ENCODE results near the gene RAB11FIP3.
A peak's percentile ranks its signal among the peaks of the same experiment; 100 is the strongest.

Gene RAB11FIP3

GRCh38 chr16:529012-529575 is 103.6 kb downstream of the RAB11FIP3 start:
- no peak overlapping the region for H4K91ac ChIP-seq (ENCODE audit: low read length)
- peak overlapping the region; percentile 76 to 87 for H3K4me3 ChIP-seq (ENCODE audit: insufficient read depth in 1 of 2, low read depth in 1 of 2, low read length in 2 of 2)
- H3K4me1 ChIP-seq (ENCODE audit: control insufficient read depth, insufficient read depth, low read depth, low read length), result peaks cover 61% of the 10 kb centered on the region
- H3K23ac ChIP-seq (ENCODE audit: low read length in 2 of 2), result no peak overlapping the region
- peak overlapping the region; percentile 86 for H3K27ac ChIP-seq (ENCODE audit: low read length, poor library complexity, severe bottlenecking)
- WGBS, result 65% methylated on average over 12 of the region's 12 CpGs
- H3K27me3 ChIP-seq (ENCODE audit: control insufficient read depth in 1 of 2, insufficient read depth in 1 of 2, low read length in 2 of 2), result no peaks in the 10 kb centered on the region
- H3K36me3 ChIP-seq (ENCODE audit: control insufficient read depth in 1 of 2, insufficient read depth in 2 of 2, low read depth in 1 of 2, low read length in 2 of 2), result peaks cover 13 to 36% of the 10 kb centered on the region in 2 experiments
- H3K9ac ChIP-seq (ENCODE audit: low read length), result peak overlapping the region; percentile 91
- peak overlapping the region; percentile 92 for H3K4me2 ChIP-seq (ENCODE audit: low read length, poor library complexity, severe bottlenecking)
- H3K9me3 ChIP-seq (ENCODE audit: control insufficient read depth, low read length), result no peaks in the 10 kb centered on the region
- no peak overlapping the region for H2BK5ac ChIP-seq (ENCODE audit: low read depth, low read length, poor library complexity, severe bottlenecking)
- H4K8ac ChIP-seq (ENCODE audit: low read length), result peak overlapping the region; percentile 74
- peak overlapping the region in 1 of 2 experiments; percentile 40 for H3K18ac ChIP-seq (ENCODE audit: low read depth in 1 of 2, low read length in 2 of 2)
- peak overlapping the region; percentile 57 to 86 for H3K4ac ChIP-seq (ENCODE audit: low read depth in 1 of 2, low read length in 2 of 2)
- H2BK12ac ChIP-seq (ENCODE audit: low read length in 2 of 2), result peak overlapping the region in 1 of 2 experiments; percentile 1
- H2BK15ac ChIP-seq (ENCODE audit: low read depth, poor library complexity, severe bottlenecking), result no peak overlapping the region
- H2BK120ac ChIP-seq (ENCODE audit: low read depth, low read length), result no peak overlapping the region
- H3K79me1 ChIP-seq (replicated peaks; ENCODE audit: low read length, poor library complexity, severe bottlenecking), result peaks cover 6% of the 10 kb centered on the region
- H3K14ac ChIP-seq (ENCODE audit: low read length in 2 of 2), result no peak overlapping the region
- no peak overlapping the region for H2AFZ ChIP-seq (ENCODE audit: low read depth, low read length)
- DNase-seq, result no peak
- H2AK5ac ChIP-seq (ENCODE audit: low read length, severe bottlenecking), result no peak overlapping the region

GRCh38 chr16:530111-530817 is 104.8 kb downstream of the RAB11FIP3 start:
- Histone ChIP-seq H3K27me3 (ENCODE audit: control insufficient read depth in 1 of 2, insufficient read depth in 1 of 2, low read length in 2 of 2) (no peaks in the 10 kb centered on the region), H2AK5ac (ENCODE audit: low read length, severe bottlenecking) (no peak overlapping the region), H3K4ac (ENCODE audit: low read depth in 1 of 2, low read length in 2 of 2) (peak overlapping the region in 1 of 2 experiments; percentile 69), H3K4me1 (ENCODE audit: control insufficient read depth, insufficient read depth, low read depth, low read length) (peaks cover 62% of the 10 kb centered on the region), H3K36me3 (ENCODE audit: control insufficient read depth in 1 of 2, insufficient read depth in 2 of 2, low read depth in 1 of 2, low read length in 2 of 2) (peaks cover 10 to 37% of the 10 kb centered on the region in 2 experiments), H3K14ac (ENCODE audit: low read length in 2 of 2) (peak overlapping the region in 1 of 2 experiments; percentile 35), H3K4me3 (ENCODE audit: insufficient read depth in 1 of 2, low read depth in 1 of 2, low read length in 2 of 2) (peak overlapping the region in 1 of 2 experiments; percentile 87), H4K91ac (ENCODE audit: low read length) (no peak overlapping the region), H2BK15ac (ENCODE audit: low read depth, poor library complexity, severe bottlenecking) (no peak overlapping the region), H3K9ac (ENCODE audit: low read length) (peak overlapping the region; percentile 91), H2BK5ac (ENCODE audit: low read depth, low read length, poor library complexity, severe bottlenecking) (no peak overlapping the region), H3K4me2 (ENCODE audit: low read length, poor library complexity, severe bottlenecking) (no peak overlapping the region), H2BK120ac (ENCODE audit: low read depth, low read length) (no peak overlapping the region), H2AFZ (ENCODE audit: low read depth, low read length) (no peak overlapping the region), H3K27ac (ENCODE audit: low read length, poor library complexity, severe bottlenecking) (no peak overlapping the region), H3K23ac (ENCODE audit: low read length in 2 of 2) (no peak overlapping the region), H4K8ac (ENCODE audit: low read length) (no peak overlapping the region), H2BK12ac (ENCODE audit: low read length in 2 of 2) (peak overlapping the region in 1 of 2 experiments; percentile 17), H3K18ac (ENCODE audit: low read depth in 1 of 2, low read length in 2 of 2) (no peak overlapping the region), H3K79me1 (replicated peaks; ENCODE audit: low read length, poor library complexity, severe bottlenecking) (peaks cover 7% of the 10 kb centered on the region), H3K9me3 (ENCODE audit: control insufficient read depth, low read length) (no peaks in the 10 kb centered on the region)
- no peak for DNase-seq
- WGBS, result 95% methylated on average over 23 of the region's 23 CpGs

GRCh38 chr16:531494-532125 is 106.2 kb downstream of the RAB11FIP3 start:
- Histone ChIP-seq H2BK5ac (ENCODE audit: low read depth, low read length, poor library complexity, severe bottlenecking) (no peak overlapping the region), H2AFZ (ENCODE audit: low read depth, low read length) (no peak overlapping the region), H3K4me2 (ENCODE audit: low read length, poor library complexity, severe bottlenecking) (no peak overlapping the region), H3K18ac (ENCODE audit: low read depth in 1 of 2, low read length in 2 of 2) (no peak overlapping the region), H3K4me1 (ENCODE audit: control insufficient read depth, insufficient read depth, low read depth, low read length) (peaks cover 60% of the 10 kb centered on the region), H3K23ac (ENCODE audit: low read length in 2 of 2) (peak overlapping the region in 1 of 2 experiments; percentile 9), H3K36me3 (ENCODE audit: control insufficient read depth in 1 of 2, insufficient read depth in 2 of 2, low read depth in 1 of 2, low read length in 2 of 2) (peaks cover 11 to 44% of the 10 kb centered on the region in 2 experiments), H3K27ac (ENCODE audit: low read length, poor library complexity, severe bottlenecking) (no peak overlapping the region), H3K27me3 (ENCODE audit: control insufficient read depth in 1 of 2, insufficient read depth in 1 of 2, low read length in 2 of 2) (no peaks in the 10 kb centered on the region), H3K79me1 (replicated peaks; ENCODE audit: low read length, poor library complexity, severe bottlenecking) (peaks cover 11% of the 10 kb centered on the region), H3K9ac (ENCODE audit: low read length) (no peak overlapping the region), H3K9me3 (ENCODE audit: control insufficient read depth, low read length) (no peaks in the 10 kb centered on the region), H4K91ac (ENCODE audit: low read length) (no peak overlapping the region), H4K8ac (ENCODE audit: low read length) (no peak overlapping the region), H2BK15ac (ENCODE audit: low read depth, poor library complexity, severe bottlenecking) (no peak overlapping the region), H3K4me3 (ENCODE audit: insufficient read depth in 1 of 2, low read depth in 1 of 2, low read length in 2 of 2) (no peak overlapping the region), H2BK12ac (ENCODE audit: low read length in 2 of 2) (no peak overlapping the region), H3K14ac (ENCODE audit: low read length in 2 of 2) (no peak overlapping the region), H2AK5ac (ENCODE audit: low read length, severe bottlenecking) (no peak overlapping the region), H2BK120ac (ENCODE audit: low read depth, low read length) (no peak overlapping the region), H3K4ac (ENCODE audit: low read depth in 1 of 2, low read length in 2 of 2) (no peak overlapping the region)
- WGBS, result 93% methylated on average over 14 of the region's 16 CpGs
- DNase-seq, result no peak

All from mesenchymal stem cell (in vitro differentiated cells and primary cell).